HG03045 (cell line): Measurements from ENCODE around the gene PAK5.

Experiments used
- ATAC-seq: cut with Tn5 transposase; IDR thresholded peaks from one replicate; pipeline ENCODE4 v1.9.1; 2021; ENCODE audit warnings: mild to moderate bottlenecking, moderate library complexity; ENCODE audit not compliant: unreplicated experiment

PAK5 gene

GRCh38 chr20:9581509-9581908 lies 257.4 kb downstream of the PAK5 start:
- no peak for ATAC-seq

GRCh38 chr20:9578594-9578993 lies 260.3 kb downstream of the PAK5 start:
- no peak for ATAC-seq

GRCh38 chr20:9577397-9577796 lies 261.5 kb downstream of the PAK5 start:
- no peak for ATAC-seq

GRCh38 chr20:9576695-9577094 lies 262.2 kb downstream of the PAK5 start:
- no peak for ATAC-seq

- ATAC-seq: no peak
Measured at GRCh38 chr20:9575836-9576235, 263.0 kb downstream of the PAK5 start.

GRCh38 chr20:9574776-9575175 lies 264.1 kb downstream of the PAK5 start:
- ATAC-seq: no peak

GRCh38 chr20:9574181-9574580 lies 264.7 kb downstream of the PAK5 start:
- no peak for ATAC-seq

GRCh38 chr20:9573335-9574151 lies 265.3 kb downstream of the PAK5 start:
- no peak for ATAC-seq

- no peak for ATAC-seq
Measured at GRCh38 chr20:9572670-9573069, 266.2 kb downstream of the PAK5 start.

- ATAC-seq: no peak
Measured at GRCh38 chr20:9571783-9572182, 267.1 kb downstream of the PAK5 start.

GRCh38 chr20:9570612-9571011 lies 268.3 kb downstream of the PAK5 start:
- ATAC-seq: no peak

- no peak for ATAC-seq
Measured at GRCh38 chr20:9566977-9567376, 271.9 kb downstream of the PAK5 start.

GRCh38 chr20:9565910-9566550 lies 272.8 kb downstream of the PAK5 start:
- no peak for ATAC-seq

GRCh38 chr20:9557411-9557810 lies 281.5 kb downstream of the PAK5 start:
- no peak for ATAC-seq

GRCh38 chr20:9555781-9556180 lies 283.1 kb downstream of the PAK5 start:
- no peak for ATAC-seq

- ATAC-seq: no peak
Measured at GRCh38 chr20:9551808-9552550, 286.9 kb downstream of the PAK5 start.

- no peak for ATAC-seq
Measured at GRCh38 chr20:9550871-9551270, 288.0 kb downstream of the PAK5 start.

- no peak for ATAC-seq
Measured at GRCh38 chr20:9550283-9550682, 288.6 kb downstream of the PAK5 start.

- no peak for ATAC-seq
Measured at GRCh38 chr20:9543214-9543613, 295.7 kb downstream of the PAK5 start.

- no peak for ATAC-seq
Measured at GRCh38 chr20:9535449-9535848, 303.4 kb downstream of the PAK5 start.

- ATAC-seq: no peak
Measured at GRCh38 chr20:9534025-9534424, 304.9 kb downstream of the PAK5 start.
